Measurements from ENCODE around the gene CACNB2.
"Not testable (repeated sequence)": the region's sequence is repeated elsewhere in the genome, so short reads cannot be mapped to it uniquely, and the experiment has no call there.

The CACNB2 gene

DNA sequence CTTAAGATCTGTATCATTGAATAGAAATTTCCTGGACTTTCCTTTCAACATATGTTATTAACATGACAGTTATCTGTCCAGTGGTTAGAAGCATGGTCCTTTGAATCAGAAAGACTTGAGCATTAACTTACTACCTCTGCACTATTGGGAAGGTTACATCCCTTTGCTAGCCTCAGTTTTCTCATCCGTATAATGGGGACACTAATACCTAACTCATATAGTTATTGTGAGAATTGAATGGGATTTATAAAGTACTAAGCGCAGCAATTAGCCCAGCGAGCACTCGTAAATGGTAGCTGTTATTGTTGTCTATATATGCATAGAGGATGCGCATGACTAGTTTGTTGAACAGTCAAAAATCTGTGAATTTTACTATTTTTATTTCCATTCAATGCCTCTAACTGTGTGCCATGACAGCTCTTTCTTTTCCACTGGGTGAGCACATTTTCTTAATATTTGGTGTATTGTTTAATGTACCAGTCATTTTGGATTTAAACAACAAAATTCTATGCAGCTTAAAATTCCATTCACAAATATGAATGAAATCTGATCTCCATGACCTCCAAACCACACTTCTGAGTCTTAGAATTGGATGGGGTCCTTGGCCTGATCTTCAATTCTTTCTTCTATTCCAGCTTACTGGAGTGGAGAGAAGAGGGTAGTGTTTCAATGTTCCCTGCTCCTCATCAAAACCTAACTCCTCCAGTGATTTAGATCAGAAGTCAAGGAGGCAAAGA lies 65.0 kb downstream of the CACNB2 start:
- POLR2A ChIA-PET, result no interaction called here
- no peak for DNase-seq (ENCODE audit: extremely low spot score)
- no peak for TF ChIP-seq FOXM1 (IDR thresholded peaks at IDR 0.05; ENCODE audit: borderline replicate concordance)
- CTCF ChIA-PET, result no interaction called here

DNA sequence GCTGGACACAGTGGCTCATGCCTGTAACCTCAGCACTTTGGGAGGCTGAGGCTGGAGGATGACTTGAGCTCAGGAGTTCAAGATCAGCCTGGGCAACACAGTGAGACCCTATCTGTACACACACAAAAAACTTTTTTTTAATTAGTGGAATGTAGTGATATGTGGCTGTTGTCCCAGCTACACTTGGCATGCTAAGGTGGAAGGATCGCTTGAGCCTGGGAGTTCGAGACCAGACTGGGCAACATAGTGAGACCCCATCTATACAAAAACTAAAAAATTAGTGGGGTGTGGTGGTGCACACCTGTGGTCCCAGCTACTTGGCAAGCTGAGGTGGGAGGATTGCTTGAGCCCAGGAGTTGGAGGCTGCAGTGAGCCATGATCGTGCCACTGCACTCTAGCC lies 68.0 kb downstream of the CACNB2 start:
- DNase-seq (ENCODE audit: extremely low spot score); POLR2A ChIA-PET: not testable (repeated sequence)
- CTCF ChIA-PET, result interaction anchor here (1.3 kb wide), 1 partner anchor 10 kb away, joined by 3 read pairs; no protein-coding TSS in a partner anchor

DNA sequence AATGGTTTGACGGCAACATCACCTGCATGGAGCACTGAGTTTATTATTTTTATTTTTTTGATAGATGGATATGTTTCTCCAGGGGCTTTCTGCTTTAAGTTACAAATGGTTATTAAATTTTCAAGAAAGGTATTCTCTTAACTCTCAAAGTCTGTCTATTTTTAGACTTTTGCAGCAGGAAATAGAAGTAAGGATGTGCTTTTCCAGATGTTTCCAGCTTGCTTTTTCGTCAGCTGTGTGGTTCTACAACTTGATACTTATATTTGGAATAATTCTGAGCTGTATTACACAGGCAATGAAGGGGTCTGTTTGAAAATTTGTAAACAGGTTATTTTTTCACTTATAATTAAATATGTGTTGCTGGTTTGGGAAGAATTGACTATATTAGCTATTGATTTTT lies 69.0 kb downstream of the CACNB2 start:
- CTCF ChIA-PET, result interaction anchor here (1.3 kb wide), 1 partner anchor 361 kb away, joined by 3 read pairs; no protein-coding TSS in a partner anchor
- DNase-seq (ENCODE audit: extremely low spot score), result no peak
- POLR2A ChIA-PET, result no interaction called here
- TF ChIP-seq LEF1 (IDR thresholded peaks at IDR 0.05; ENCODE audit: borderline replicate concordance) (no peak), FOXK2 (IDR thresholded peaks at IDR 0.05) (no peak), ELF4 (IDR thresholded peaks at IDR 0.05) (no peak), FOXA1 (IDR thresholded peaks at IDR 0.05) (no peak), CTBP1 (IDR thresholded peaks at IDR 0.05; ENCODE audit: borderline replicate concordance) (no peak), ARNT (IDR thresholded peaks at IDR 0.05) (no peak), BHLHE40 (IDR thresholded peaks at IDR 0.05; ENCODE audit: borderline replicate concordance) (no peak), SUZ12 (IDR thresholded peaks at IDR 0.05) (no peak), SP1 (IDR thresholded peaks at IDR 0.05) (no peak), L3MBTL2 (conservative IDR thresholded peaks at IDR 0.05) (no peak), ZNF384 (IDR thresholded peaks at IDR 0.05) (no peak), FOXM1 (IDR thresholded peaks at IDR 0.05; ENCODE audit: borderline replicate concordance) (no peak), TARDBP (IDR thresholded peaks at IDR 0.05) (no peak)
- TF ChIP-seq, protein P1, sequence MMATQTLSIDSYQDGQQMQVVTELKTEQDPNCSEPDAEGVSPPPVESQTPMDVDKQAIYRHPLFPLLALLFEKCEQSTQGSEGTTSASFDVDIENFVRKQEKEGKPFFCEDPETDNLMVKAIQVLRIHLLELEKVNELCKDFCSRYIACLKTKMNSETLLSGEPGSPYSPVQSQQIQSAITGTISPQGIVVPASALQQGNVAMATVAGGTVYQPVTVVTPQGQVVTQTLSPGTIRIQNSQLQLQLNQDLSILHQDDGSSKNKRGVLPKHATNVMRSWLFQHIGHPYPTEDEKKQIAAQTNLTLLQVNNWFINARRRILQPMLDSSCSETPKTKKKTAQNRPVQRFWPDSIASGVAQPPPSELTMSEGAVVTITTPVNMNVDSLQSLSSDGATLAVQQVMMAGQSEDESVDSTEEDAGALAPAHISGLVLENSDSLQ (IDR thresholded peaks at IDR 0.05), result no peak

DNA sequence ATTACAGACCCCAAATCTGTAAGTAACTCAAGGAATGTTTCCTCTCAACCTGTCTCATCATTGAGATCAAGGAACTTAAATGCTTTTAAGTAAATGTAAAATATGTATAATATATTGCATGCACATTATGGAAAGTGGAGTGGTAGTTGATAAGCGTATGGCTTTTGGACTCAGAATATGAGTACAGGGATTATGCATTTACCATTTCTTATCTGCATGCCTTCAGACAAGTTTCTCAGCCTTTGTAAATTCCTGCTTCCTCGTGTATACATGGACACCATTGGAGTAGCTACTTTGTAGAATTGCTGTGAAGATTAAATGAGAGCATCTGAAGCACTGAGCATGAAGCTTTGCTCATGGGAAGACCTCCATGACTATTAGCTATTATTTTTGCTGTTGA lies 70.5 kb downstream of the CACNB2 start:
- CTCF ChIA-PET, result no interaction called here
- no peak for TF ChIP-seq FOXA1 (IDR thresholded peaks at IDR 0.05)
- TF ChIP-seq ELF4 (IDR thresholded peaks at IDR 0.05), result no peak
- TF ChIP-seq L3MBTL2 (conservative IDR thresholded peaks at IDR 0.05), result no peak
- TF ChIP-seq SP1 (IDR thresholded peaks at IDR 0.05), result no peak
- TF ChIP-seq FOXM1 (IDR thresholded peaks at IDR 0.05; ENCODE audit: borderline replicate concordance), result no peak
- no peak for TF ChIP-seq LEF1 (IDR thresholded peaks at IDR 0.05; ENCODE audit: borderline replicate concordance)
- TF ChIP-seq HDGF (IDR thresholded peaks at IDR 0.05; ENCODE audit: borderline replicate concordance), result no peak
- TF ChIP-seq FOXK2 (IDR thresholded peaks at IDR 0.05), result no peak
- TF ChIP-seq ARNT (IDR thresholded peaks at IDR 0.05), result no peak
- TF ChIP-seq BHLHE40 (IDR thresholded peaks at IDR 0.05; ENCODE audit: borderline replicate concordance), result no peak
- TF ChIP-seq ZNF384 (IDR thresholded peaks at IDR 0.05), result no peak
- TF ChIP-seq SUZ12 (IDR thresholded peaks at IDR 0.05), result no peak
- TF ChIP-seq, protein P1 (IDR thresholded peaks at IDR 0.05), result no peak
- DNase-seq (ENCODE audit: extremely low spot score), result no peak
- POLR2A ChIA-PET, result no interaction called here

DNA sequence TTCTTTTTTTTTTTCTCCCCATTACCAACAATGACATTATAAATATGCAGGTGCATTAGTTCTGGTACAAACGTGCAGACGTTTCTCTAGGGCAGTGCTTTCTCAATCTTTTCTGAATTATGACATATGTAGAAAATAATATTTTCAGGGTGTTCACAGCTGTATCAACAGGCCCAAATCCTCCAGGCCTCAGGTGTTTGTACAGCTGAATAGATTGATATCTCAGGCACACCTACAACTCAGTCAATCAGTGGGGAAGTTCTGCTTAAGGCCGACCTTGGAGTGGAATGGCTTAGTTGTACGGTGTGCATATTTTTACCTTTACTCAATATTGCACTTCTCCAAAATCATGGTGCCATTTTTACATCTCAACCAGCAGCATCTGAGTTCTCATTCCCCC lies 71.6 kb downstream of the CACNB2 start:
- ChIA-PET CTCF (no interaction called here), POLR2A (no interaction called here)
- TF ChIP-seq ZNF384 (IDR thresholded peaks at IDR 0.05) (no peak), NFRKB (IDR thresholded peaks at IDR 0.05) (no peak), ARNT (IDR thresholded peaks at IDR 0.05) (no peak), TARDBP (IDR thresholded peaks at IDR 0.05) (no peak), HDGF (IDR thresholded peaks at IDR 0.05; ENCODE audit: borderline replicate concordance) (no peak), CTBP1 (IDR thresholded peaks at IDR 0.05; ENCODE audit: borderline replicate concordance) (no peak), BHLHE40 (IDR thresholded peaks at IDR 0.05; ENCODE audit: borderline replicate concordance) (no peak), FOXK2 (IDR thresholded peaks at IDR 0.05) (no peak), L3MBTL2 (conservative IDR thresholded peaks at IDR 0.05) (no peak), SUZ12 (IDR thresholded peaks at IDR 0.05) (no peak)
- DNase-seq (ENCODE audit: extremely low spot score), result no peak

DNA sequence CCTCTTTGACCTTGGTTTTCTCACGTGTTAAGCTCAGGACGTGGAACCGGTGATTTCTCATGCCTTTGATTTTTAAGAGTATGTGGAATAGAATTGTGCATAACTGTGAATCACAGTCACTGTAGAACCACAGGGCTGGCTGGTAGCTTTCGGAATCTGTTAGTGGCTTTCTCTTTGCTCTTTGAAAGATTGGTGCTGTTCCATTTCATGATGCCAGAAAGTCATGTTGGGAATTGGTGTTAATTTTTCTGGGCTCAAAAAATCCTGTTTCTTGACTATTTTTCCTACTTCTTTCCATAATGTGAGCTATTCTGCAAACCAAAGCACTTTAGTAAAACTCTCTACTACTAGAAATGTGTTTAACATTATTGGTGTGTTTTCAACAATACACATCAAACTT lies 73.0 kb downstream of the CACNB2 start:
- TF ChIP-seq FOXK2 (IDR thresholded peaks at IDR 0.05) (no peak), ARNT (IDR thresholded peaks at IDR 0.05) (no peak), L3MBTL2 (conservative IDR thresholded peaks at IDR 0.05) (no peak), FOXA1 (IDR thresholded peaks at IDR 0.05) (no peak), TARDBP (IDR thresholded peaks at IDR 0.05) (no peak), LEF1 (IDR thresholded peaks at IDR 0.05; ENCODE audit: borderline replicate concordance) (no peak), ZNF384 (IDR thresholded peaks at IDR 0.05) (no peak), BHLHE40 (IDR thresholded peaks at IDR 0.05; ENCODE audit: borderline replicate concordance) (no peak), NFRKB (IDR thresholded peaks at IDR 0.05) (no peak), SUZ12 (IDR thresholded peaks at IDR 0.05) (no peak), SP1 (IDR thresholded peaks at IDR 0.05) (no peak), FOXM1 (IDR thresholded peaks at IDR 0.05; ENCODE audit: borderline replicate concordance) (no peak), HDGF (IDR thresholded peaks at IDR 0.05; ENCODE audit: borderline replicate concordance) (no peak), CTBP1 (IDR thresholded peaks at IDR 0.05; ENCODE audit: borderline replicate concordance) (no peak), ELF4 (IDR thresholded peaks at IDR 0.05) (no peak)
- TF ChIP-seq, protein P1 (IDR thresholded peaks at IDR 0.05), result no peak
- POLR2A ChIA-PET, result no interaction called here
- CTCF ChIA-PET, result interaction anchor here (0.6 kb wide), 1 partner anchor 61 kb away, joined by 7 read pairs; no protein-coding TSS in a partner anchor
- no peak for DNase-seq (ENCODE audit: extremely low spot score)
